D341Med (cell line): Measurements from ENCODE around the gene CDO1.
A peak's percentile ranks its signal among the peaks of the same experiment; 100 is the strongest.

ENCODE experiments used
- DNase-seq: peaks from one replicate; pipeline ENCODE4 v3.0.0; 2012; ENCODE audit warnings: low spot score

The CDO1 gene

GRCh38 chr5:115816226-115817081 is at the start of gene CDO1:
Gene CDO1 (minus strand): TSS chr5:115816659. CDS start chr5:115816397, 262 bp downstream.
- DNase-seq, result peak; percentile 45

DNA sequence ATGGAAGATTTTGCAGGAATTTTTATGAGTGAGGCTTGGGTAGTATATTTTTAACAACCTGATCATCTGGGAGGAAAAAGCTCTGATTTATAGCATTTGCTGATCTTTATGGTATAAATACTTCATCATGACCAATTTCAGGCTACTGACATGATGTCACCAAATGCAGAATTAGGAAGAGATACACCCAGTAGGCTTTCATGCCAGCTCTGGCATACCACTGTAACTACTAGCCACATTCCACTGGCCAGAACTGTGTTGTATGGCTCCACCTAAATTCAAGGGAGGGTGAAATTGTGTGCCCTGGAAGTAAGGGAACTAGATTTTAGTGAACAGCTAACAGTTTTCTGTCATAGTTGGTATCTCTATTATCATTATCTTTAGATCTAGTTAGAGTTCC is 42.9 kb upstream of the CDO1 start:
- no peak for DNase-seq

GRCh38 chr5:115858396-115858795 is 41.9 kb upstream of the CDO1 start:
- no peak for DNase-seq

DNA sequence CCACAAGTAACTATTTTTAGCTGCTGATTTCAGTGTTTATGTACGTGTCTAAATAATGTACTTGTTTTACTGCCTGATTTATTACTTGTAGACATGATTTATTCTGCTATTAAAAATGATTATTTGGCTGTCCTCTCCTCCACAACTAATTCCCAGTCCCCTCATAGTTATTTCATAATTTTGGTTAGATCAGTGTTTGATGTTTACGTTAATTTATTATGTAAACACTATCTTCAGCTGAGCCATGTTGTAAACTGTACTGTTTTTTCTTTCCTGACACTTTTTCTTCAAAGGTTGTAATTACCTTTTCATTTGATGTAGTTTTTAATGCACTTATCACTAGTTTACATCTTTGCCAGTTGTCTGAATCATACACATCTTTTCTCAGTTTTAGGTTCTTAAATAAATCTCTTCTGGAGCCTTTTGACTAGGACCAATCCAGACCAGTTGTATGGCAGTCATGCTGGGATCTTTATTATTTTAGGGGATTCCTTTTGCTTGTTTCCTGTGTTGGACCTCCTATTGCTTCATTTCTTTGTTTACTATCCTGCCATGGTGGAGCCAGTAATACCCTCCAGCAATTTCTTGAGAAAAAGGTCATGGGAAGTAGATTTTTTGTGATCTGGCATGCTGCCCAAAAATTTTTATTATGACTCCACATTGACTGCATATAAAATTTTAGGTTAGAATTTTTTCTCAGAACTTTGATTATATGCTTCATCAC is 41.3 kb upstream of the CDO1 start:
- DNase-seq, result no peak

GRCh38 chr5:115857057-115857479 is 40.6 kb upstream of the CDO1 start:
- DNase-seq, result no peak

DNA sequence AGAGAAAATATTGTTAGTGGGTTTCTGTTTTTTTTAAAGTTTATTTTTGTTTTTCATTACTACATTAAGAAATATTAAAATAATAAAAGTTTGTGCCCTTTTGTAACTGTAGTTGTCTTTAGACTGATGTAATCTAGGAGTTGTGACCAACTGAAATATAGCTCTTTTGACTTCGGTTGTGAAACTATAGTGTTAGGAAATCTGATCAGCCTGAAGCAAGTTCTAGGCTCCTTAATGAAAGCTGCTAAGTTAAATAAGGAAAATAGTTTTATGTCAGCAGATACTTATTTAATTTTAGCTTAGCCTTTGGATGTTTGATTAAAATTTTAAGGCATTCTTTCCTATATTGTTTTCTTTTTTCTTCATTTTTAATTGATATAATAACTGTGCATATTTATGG is 39.5 kb upstream of the CDO1 start:
- no peak for DNase-seq

DNA sequence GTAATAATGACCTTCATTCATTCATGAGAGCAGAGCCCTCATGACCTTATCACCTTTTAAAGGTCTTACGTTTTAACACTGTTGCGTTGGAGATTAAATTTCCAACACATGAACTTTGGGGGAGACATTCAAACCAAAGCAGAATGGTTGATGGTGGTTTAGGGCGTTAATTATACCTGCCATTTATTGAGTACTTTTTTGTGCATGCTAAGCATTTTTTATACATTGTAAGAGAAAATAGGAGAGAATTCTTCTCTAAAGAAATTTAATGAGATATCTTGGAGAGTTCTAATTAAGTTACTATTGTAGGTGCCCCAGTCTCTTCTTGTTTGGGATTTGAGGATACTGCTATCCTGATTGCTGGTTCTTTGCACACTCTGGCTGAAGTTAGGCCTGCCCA is 37.7 kb upstream of the CDO1 start:
- DNase-seq, result no peak

- DNase-seq, result no peak
Measured at GRCh38 chr5:115850744-115851416, 34.4 kb upstream of the CDO1 start.

DNA sequence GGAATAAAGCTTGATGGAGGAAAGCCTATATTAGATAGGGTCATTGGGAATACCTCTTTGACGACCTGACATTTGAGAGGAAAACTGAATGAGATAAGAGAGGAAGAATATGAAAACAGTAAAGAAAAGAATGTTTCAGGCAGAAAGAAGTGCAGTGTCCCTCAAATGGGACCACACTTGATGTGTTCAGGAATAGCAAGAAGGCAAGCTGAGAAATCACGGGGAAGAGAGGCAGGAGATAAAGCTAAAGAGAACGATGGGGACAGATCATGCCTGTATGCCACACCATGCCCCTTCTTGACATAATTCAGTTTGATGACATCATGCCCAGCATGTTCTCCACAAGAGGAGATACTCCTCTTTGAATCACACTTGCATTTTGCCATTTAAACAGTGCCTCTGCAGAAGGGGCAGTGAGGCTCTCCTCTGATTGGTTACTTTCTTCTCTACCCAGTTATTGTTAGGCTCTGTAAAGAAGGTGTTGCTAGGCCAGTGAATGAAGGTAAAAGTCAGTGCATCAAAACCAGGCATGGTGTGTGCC is 32.9 kb upstream of the CDO1 start:
- no peak for DNase-seq

- no peak for DNase-seq
Measured at GRCh38 chr5:115847290-115847689, 30.8 kb upstream of the CDO1 start.

- DNase-seq, result no peak
Measured at GRCh38 chr5:115844321-115844817, 27.9 kb upstream of the CDO1 start.

DNA sequence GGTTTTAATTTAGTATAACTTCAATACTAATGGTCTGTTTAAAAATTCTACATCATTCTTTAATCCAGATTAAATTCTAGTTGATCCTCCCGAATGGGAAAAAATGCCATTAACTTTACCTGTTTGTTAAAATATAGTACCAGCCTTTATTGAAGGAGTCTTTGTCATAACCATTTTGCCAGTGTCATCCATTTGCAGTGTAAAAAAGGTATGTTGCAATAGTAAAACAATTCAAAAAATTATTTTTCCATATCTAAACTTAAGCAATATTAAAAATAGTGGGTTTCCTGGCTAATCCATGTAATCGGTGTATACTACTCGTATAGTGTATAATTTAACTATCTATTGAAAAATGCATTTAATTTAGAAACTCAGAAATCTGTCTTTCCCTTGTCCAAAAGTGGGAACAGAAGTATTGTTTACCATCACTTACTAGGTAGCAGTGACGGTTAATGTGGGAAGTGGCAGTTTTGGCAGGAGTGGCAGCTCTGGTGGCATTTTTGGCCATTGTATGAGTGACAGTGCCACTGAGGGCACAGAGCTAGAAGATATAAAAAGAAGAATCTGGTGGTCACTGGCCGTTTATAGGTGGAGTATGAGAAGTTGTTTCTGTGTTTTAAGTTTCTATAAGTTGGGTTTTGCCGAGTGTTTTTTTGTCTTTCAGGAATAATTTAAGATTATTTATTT is 27.1 kb upstream of the CDO1 start:
- no peak for DNase-seq

GRCh38 chr5:115842952-115843351 is 26.5 kb upstream of the CDO1 start:
- no peak for DNase-seq

DNA sequence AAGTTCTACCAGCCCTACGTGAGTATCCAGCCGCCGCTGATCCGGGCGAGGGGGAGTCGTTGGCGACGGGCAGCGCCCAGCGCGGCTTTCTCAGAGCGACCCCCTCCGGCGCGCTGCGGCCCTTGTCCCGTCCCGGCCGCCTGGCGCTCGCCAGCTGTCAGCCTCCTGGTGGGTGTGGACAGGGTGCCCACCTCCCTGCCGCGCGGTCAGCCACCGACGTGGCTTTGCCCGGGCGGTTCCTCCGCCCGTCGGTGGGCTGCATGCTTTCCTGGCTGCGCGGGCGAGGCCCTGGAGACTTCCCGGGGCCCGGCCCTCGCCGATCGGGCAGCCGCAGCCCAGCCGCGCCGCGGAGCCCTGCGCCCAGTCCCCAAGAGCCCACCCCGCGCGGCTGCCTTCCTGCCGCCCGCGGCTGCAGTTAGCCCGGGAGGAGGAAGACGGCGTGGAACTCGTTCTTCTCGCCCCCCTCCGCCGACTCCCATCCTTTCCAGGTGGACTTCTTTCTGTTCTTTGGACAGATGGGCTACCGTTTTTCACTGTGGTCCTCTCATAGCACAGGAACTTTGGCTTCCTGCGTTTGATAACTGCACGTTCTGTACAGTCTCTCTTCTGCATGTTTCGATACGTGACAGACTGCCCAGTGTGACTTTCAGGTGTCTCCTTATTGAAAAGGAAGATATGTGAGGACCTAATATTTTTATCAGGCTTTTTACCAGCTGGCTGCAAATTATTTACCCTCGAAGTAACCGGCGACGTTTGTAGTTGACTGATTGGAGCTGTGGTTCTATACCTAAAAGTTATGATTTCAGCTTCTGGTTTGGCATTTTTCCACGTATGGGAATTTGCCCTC is 25.9 kb upstream of the CDO1 start:
- DNase-seq, result peak; percentile 84

DNA sequence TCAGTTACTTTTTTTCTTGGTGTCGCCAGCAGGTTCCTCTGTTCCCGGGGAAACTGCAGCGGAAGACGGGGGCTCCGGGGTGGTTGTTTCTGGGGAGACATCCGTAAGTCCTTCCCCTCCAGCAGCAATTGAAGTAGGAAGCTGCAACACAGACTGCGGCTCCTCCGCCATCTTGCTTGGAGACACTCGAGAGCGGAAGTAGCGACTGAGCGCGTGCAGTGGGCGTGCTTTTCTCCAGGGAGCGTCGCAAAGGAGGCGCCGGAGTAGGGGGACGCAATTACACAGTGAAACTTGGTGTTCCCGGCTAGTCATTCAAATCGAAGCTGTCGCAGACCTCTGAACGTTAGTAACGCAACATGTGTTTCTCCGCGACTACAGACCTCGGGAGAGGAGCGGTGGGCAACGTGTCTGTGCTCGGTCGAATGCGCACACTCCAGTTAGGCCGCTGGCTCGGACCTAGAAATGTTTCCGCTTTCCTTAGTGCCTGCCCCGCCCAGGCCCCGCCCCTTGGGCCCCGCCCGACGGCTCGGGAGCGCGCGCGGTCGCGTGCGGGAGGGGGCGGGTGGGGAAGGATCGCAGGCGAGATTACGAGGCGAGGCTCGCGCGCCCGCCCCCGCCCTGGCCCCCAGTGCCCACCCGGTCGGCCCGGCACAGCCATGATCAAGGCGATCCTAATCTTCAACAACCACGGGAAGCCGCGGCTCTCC is 25.1 kb upstream of the CDO1 start, which contains the start of the genes AP3S1 and ATG12:
Gene AP3S1 (plus strand): TSS at position 554 of the 707 bp plus-strand sequence. CDS start 103 bp downstream, at position 657.
Gene ATG12 (minus strand): TSS at position 184 of the 707 bp plus-strand sequence. CDS start 13 bp downstream, at position 171.
- DNase-seq, result peak; percentile 90

DNA sequence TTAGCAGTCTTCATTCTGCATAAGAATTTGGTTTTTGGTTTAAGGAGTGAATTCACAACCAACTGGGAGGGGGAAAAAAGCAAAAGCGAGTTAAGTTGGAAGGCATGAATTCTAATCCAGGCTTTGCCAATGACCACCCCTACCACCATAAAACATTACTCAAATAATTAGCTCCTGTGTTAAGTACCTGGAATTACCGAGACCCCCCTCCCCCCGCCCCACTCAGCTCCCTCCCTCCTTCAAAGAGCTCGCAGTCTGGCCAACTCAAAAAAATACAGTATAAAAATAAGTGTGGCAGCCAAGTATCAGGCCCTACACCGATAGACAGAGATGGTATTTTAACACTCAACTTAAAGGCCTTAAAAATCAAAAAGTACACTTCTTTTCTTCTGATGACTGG is 24.4 kb upstream of the CDO1 start:
- DNase-seq, result no peak

GRCh38 chr5:115838885-115839518 is 22.5 kb upstream of the CDO1 start:
- peak; percentile 35 for DNase-seq

GRCh38 chr5:115835481-115835880 is 19.0 kb upstream of the CDO1 start:
- no peak for DNase-seq

DNA sequence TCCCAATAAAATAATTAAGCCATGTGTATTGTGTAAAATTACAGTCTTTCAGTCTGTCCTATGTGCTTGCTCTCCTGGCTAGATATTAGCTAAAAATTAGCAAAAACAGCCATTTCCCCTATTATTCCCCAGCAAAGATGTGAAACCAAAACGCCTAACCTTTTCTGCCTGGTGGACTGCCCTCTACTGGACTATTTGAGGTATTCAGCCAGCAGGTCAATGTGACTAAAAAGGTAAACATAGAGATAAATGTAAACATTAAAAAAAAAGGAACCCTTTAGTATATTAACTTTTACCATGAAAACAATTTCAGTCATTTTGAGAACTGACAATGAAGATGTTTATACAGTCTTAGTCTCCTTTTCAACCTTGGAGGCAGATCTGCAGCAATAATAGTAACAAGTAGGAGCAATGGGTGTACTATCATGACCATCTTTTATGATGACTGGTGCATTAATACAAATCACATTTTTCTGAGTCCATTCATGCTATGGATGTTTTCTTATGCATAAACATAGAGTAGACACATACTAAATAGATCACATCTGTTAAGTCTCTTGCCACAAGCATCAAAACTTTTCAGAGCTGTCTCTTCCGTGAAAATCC is 14.8 kb upstream of the CDO1 start:
- peak; percentile 48 for DNase-seq
